GM19467 (cell line): ENCODE data around the gene NID1.

ENCODE experiments used
- ATAC-seq: cut with Tn5 transposase; IDR thresholded peaks from one replicate; pipeline ENCODE4 v1.9.1; 2021; ENCODE audit warnings: mild to moderate bottlenecking, moderate library complexity; ENCODE audit not compliant: unreplicated experiment

Gene NID1

GRCh38 chr1:236066828-236067386, 2.0 kb upstream of the NID1 start:
- ATAC-seq, result peak; percentile 60

GRCh38 chr1:236066054-236066453, 1.2 kb upstream of the NID1 start:
- ATAC-seq, result no peak

GRCh38 chr1:236065509-236066005, 667 bp upstream of the NID1 start:
- no peak for ATAC-seq

- ATAC-seq, result no peak
These were observed 794 bp downstream of the NID1 start for GRCh38 chr1:236063919-236064673.

- no peak for ATAC-seq
These were observed 1.4 kb downstream of the NID1 start for GRCh38 chr1:236063551-236063918.

- no peak for ATAC-seq
These were observed 4.6 kb downstream of the NID1 start for GRCh38 chr1:236060286-236060685.

GRCh38 chr1:236059011-236059410, 5.9 kb downstream of the NID1 start:
- no peak for ATAC-seq

GRCh38 chr1:236058141-236058934, 6.6 kb downstream of the NID1 start:
- peak; percentile 63 for ATAC-seq

- no peak for ATAC-seq
These were observed 7.3 kb downstream of the NID1 start for GRCh38 chr1:236057546-236057945.

- ATAC-seq, result no peak
These were observed 12.5 kb downstream of the NID1 start for GRCh38 chr1:236052232-236052993.

GRCh38 chr1:236051242-236051791, 13.6 kb downstream of the NID1 start:
- no peak for ATAC-seq

GRCh38 chr1:236045771-236046170, 19.1 kb downstream of the NID1 start:
- no peak for ATAC-seq

GRCh38 chr1:236044341-236044740, 20.5 kb downstream of the NID1 start:
- no peak for ATAC-seq

- no peak for ATAC-seq
These were observed 23.0 kb downstream of the NID1 start for GRCh38 chr1:236041631-236042618.

- no peak for ATAC-seq
These were observed 24.9 kb downstream of the NID1 start for GRCh38 chr1:236039740-236040685.

GRCh38 chr1:236038034-236038433, 26.9 kb downstream of the NID1 start:
- no peak for ATAC-seq

- no peak for ATAC-seq
These were observed 29.2 kb downstream of the NID1 start for GRCh38 chr1:236035681-236036101.

- ATAC-seq, result no peak
These were observed 31.6 kb downstream of the NID1 start for GRCh38 chr1:236033336-236033735.
